PC-3 (cell line): ENCODE measurements around the gene GIMAP8. TPM values are rescaled to one million over a fixed set of nuclear protein-coding genes. Genes with fewer than 3 reads are reported as not detected.

ENCODE experiments used
- ATAC-seq: fragments of 200-7000 bp; cut with Tn5 transposase; 2 replicates; pipeline ENCODE4 v1.9.1; 2020; ENCODE audit warnings: mild to moderate bottlenecking, moderate library complexity
- BruUV-seq: library from RNA; stranded (reverse); fragments of 400-500 nt; replicated peaks from 2 replicates; lab custom pipeline; 2021; lab: Mats Ljungman, UMichigan
- CTCF ChIA-PET: fragments of 300-600 bp; sonication (Branson Sonifier 250); formaldehyde crosslinking; loops from one replicate; lab custom pipeline; 2022; ENCODE audit warnings: antibody characterized with exemption; lab: Charles Lee
- POLR2A ChIA-PET: fragments of 300-600 bp; sonication (Branson Sonifier 250); formaldehyde crosslinking; loops from one replicate; lab custom pipeline; 2022; ENCODE audit warnings: antibody characterized with exemption; ENCODE audit not compliant: unreplicated experiment; lab: Charles Lee
- DNase-seq: peaks from one replicate; pipeline ENCODE4 v3.0.0-alpha.2; 2015
- H2AFZ ChIP-seq: fragments of 300-600 bp; sonication (generic); 2 replicates; pipeline ENCODE4 v1.6.0; 2016; ENCODE audit warnings: antibody characterized with exemption, low read length
- H3F3A ChIP-seq: fragments of 300-600 bp; sonication (generic); one replicate; pipeline ENCODE4 v1.6.0; 2017; ENCODE audit warnings: antibody characterized with exemption, low read length, control low read depth, mild to moderate bottlenecking; ENCODE audit not compliant: unreplicated experiment
- H3K27ac ChIP-seq: fragments of 300-600 bp; sonication (generic); 2 replicates; pipeline ENCODE4 v1.5.1; 2016; ENCODE audit warnings: mild to moderate bottlenecking, low read length
- H3K27me3 ChIP-seq: fragments of 300-600 bp; sonication (generic); 2 replicates; pipeline ENCODE4 v1.6.1; 2016; ENCODE audit warnings: low read length, mixed read lengths
- H3K36me3 ChIP-seq: fragments of 300-600 bp; sonication (generic); 2 replicates; pipeline ENCODE4 v1.6.1; 2016; ENCODE audit warnings: low read depth, mixed run types, low read length, mixed read lengths
- H3K4me1 ChIP-seq: fragments of 300-600 bp; sonication (generic); 2 replicates; pipeline ENCODE4 v1.5.1; 2016; ENCODE audit warnings: low read length; ENCODE audit not compliant: insufficient read depth
- H3K4me2 ChIP-seq: fragments of 300-600 bp; sonication (generic); 2 replicates; pipeline ENCODE4 v1.6.0; 2016; ENCODE audit warnings: low read length
- H3K4me3 ChIP-seq: fragments of 300-600 bp; sonication (generic); 2 replicates; pipeline ENCODE4 v1.5.1; 2016; ENCODE audit warnings: mild to moderate bottlenecking, low read length, mixed read lengths
- H3K79me2 ChIP-seq: fragments of 300-600 bp; sonication (generic); 2 replicates; pipeline ENCODE4 v1.6.1; 2017; ENCODE audit warnings: low read length, mixed read lengths
- H3K9ac ChIP-seq: fragments of 300-600 bp; sonication (generic); 2 replicates; pipeline ENCODE4 v1.6.0; 2016; ENCODE audit warnings: mild to moderate bottlenecking, low read length
- H3K9me2 ChIP-seq: fragments of 300-600 bp; sonication (generic); replicated peaks from 2 replicates; pipeline ENCODE4 v1.6.1; 2016; ENCODE audit warnings: mixed run types, low read length, mixed read lengths
- H3K9me3 ChIP-seq: fragments of 300-600 bp; sonication (generic); 2 replicates; pipeline ENCODE4 v1.6.1; 2016; ENCODE audit warnings: low read length, mixed read lengths
- H4K20me1 ChIP-seq: fragments of 300-600 bp; sonication (generic); 2 replicates; pipeline ENCODE4 v1.6.1; 2016; ENCODE audit warnings: low read length, mixed read lengths
- EZH2 ChIP-seq: fragments of 300-600 bp; sonication (generic); IDR thresholded peaks from one replicate; pipeline ENCODE4 v1.6.1; 2017; ENCODE audit warnings: antibody characterized with exemption, mild to moderate bottlenecking, low read length; ENCODE audit not compliant: unreplicated experiment
- EZH2phosphoT487 ChIP-seq: fragments of 300-600 bp; sonication (generic); IDR thresholded peaks from 2 replicates; pipeline ENCODE4 v1.6.1; 2018; ENCODE audit warnings: mild to moderate bottlenecking, antibody characterized with exemption, low read length, borderline replicate concordance
- intact Hi-C: fragments of 100-400 bp; cut with micrococcal nuclease; formaldehyde crosslinking; loops from 2 replicates; pipeline ENCODE4 v1.9.0; 2023
- total RNA-seq: library from RNA; depleted of rRNA; stranded (reverse); fragments of >200 nt; gene quantifications from 2 replicates; pipeline ENCODE4 v1.2.3, GENCODE V29; 2014
- TF ChIP-seq, protein P1 (sequence below): fragments of 300-600 bp; sonication (generic); conservative IDR thresholded peaks from 2 replicates; pipeline ENCODE4 v1.5.1; 2017; ENCODE audit warnings: antibody characterized with exemption, low read depth, mild to moderate bottlenecking, low read length

GIMAP8 gene
- total RNA-seq, 1 experiment from 2014 or later, result not detected

DNA sequence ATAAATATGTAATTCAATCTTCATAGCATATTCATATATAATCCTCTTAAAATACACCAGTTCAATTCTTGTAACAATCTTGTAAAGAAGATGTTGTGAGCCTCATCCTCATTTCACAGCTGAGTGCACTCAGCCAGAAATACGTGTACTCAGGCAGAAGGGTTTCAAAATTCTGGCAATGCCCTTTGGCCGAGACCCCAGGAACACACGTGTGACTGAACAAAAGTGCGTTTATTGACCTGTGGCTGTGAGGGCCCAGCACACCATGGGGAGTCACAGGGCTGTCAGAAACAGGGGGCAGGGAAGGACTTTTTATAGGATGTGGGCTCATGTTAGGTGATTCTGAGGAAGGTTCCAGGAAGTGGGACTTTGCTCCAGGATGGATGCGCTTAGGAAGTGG, 21.5 kb downstream of the GIMAP8 start:
- no peak overlapping the region for H2AFZ ChIP-seq
- H3K27me3 ChIP-seq, result peaks cover 29% of the 10 kb centered on the region; the same call in 1 of the 2 replicates
- POLR2A ChIA-PET, result no interaction called here
- ATAC-seq, result no peak
- H3K27ac ChIP-seq, result no peak overlapping the region
- no peak overlapping the region for H3K4me3 ChIP-seq
- H4K20me1 ChIP-seq, result no peaks in the 10 kb centered on the region
- H3K36me3 ChIP-seq, result no peaks in the 10 kb centered on the region
- CTCF ChIA-PET, result no interaction called here
- no peaks in the 10 kb centered on the region; the same call in 1 of the 2 replicates for H3K9me2 ChIP-seq
- no peak overlapping the region for H3K9ac ChIP-seq
- no peak overlapping the region for H3K4me2 ChIP-seq
- TF ChIP-seq EZH2 (no peak), EZH2phosphoT487 (no peak)
- TF ChIP-seq, protein P1, sequence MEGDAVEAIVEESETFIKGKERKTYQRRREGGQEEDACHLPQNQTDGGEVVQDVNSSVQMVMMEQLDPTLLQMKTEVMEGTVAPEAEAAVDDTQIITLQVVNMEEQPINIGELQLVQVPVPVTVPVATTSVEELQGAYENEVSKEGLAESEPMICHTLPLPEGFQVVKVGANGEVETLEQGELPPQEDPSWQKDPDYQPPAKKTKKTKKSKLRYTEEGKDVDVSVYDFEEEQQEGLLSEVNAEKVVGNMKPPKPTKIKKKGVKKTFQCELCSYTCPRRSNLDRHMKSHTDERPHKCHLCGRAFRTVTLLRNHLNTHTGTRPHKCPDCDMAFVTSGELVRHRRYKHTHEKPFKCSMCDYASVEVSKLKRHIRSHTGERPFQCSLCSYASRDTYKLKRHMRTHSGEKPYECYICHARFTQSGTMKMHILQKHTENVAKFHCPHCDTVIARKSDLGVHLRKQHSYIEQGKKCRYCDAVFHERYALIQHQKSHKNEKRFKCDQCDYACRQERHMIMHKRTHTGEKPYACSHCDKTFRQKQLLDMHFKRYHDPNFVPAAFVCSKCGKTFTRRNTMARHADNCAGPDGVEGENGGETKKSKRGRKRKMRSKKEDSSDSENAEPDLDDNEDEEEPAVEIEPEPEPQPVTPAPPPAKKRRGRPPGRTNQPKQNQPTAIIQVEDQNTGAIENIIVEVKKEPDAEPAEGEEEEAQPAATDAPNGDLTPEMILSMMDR, result no peak
- no TSS peak for BruUV-seq
- no peaks in the 10 kb centered on the region for H3F3A ChIP-seq
- H3K4me1 ChIP-seq, result no peaks in the 10 kb centered on the region
- intact Hi-C loops, result no loop called here
- DNase-seq, result no peak
- no peaks in the 10 kb centered on the region for H3K79me2 ChIP-seq
- H3K9me3 ChIP-seq, result no peaks in the 10 kb centered on the region

DNA sequence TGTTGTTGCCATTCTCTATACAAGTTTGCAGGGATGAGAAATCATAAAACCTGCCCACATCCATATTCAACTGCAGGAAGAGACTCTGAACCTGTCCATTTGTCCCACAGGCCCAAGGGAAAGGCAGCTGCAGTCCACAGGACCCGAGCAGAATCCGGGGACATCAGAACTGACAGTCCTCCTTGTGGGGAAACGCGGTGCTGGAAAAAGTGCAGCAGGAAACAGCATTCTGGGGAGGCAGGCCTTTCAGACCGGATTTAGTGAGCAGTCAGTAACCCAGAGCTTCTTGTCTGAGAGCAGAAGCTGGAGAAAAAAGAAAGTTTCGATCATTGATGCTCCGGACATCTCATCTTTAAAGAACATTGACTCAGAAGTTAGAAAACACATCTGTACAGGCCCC, 23.5 kb downstream of the GIMAP8 start:
- peaks cover 9% of the 10 kb centered on the region for H3K4me1 ChIP-seq
- H2AFZ ChIP-seq, result no peak overlapping the region
- DNase-seq, result no peak
- H3K27ac ChIP-seq, result no peak overlapping the region
- TF ChIP-seq EZH2phosphoT487, result no peak
- TF ChIP-seq EZH2, result no peak
- TF ChIP-seq, protein P1, result no peak
- no peak overlapping the region for H3K4me2 ChIP-seq
- peaks cover 12% of the 10 kb centered on the region; the same call in 1 of the 2 replicates for H3K27me3 ChIP-seq
- H3K36me3 ChIP-seq, result no peaks in the 10 kb centered on the region
- no peak overlapping the region for H3K9ac ChIP-seq
- H4K20me1 ChIP-seq, result no peaks in the 10 kb centered on the region
- no peaks in the 10 kb centered on the region; the same call in 1 of the 2 replicates for H3K9me2 ChIP-seq
- BruUV-seq, result no TSS peak
- no peak overlapping the region for H3K4me3 ChIP-seq
- intact Hi-C loops, result no loop called here
- H3K79me2 ChIP-seq, result no peaks in the 10 kb centered on the region
- no peak for ATAC-seq
- ChIA-PET POLR2A (no interaction called here), CTCF (no interaction called here)
- no peaks in the 10 kb centered on the region for H3F3A ChIP-seq
- H3K9me3 ChIP-seq, result no peaks in the 10 kb centered on the region

DNA sequence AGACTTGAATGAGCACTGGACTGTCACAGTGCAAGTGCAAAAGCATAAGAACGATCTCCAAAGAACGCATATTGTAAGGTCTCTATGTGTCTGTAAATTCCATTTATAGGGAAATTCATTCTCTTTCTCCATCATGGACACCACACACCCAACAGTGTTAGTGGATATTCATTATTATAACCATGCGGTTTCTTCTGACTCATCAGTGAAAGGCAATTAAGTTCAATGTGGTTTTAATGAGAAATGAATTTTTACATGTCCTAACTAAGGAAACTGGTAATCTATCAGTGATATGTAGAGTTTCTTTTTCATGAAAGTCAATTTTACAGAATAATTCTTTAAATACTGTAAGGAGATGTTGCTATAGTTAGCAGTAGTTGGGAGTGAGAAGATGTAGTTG, 25.9 kb downstream of the GIMAP8 start:
- DNase-seq (no peak), ATAC-seq (no peak)
- CTCF ChIA-PET, result no interaction called here
- H3F3A ChIP-seq, result no peaks in the 10 kb centered on the region
- no peaks in the 10 kb centered on the region for H3K9me3 ChIP-seq
- no peak overlapping the region for H3K9ac ChIP-seq
- no peaks in the 10 kb centered on the region for H3K79me2 ChIP-seq
- no peak overlapping the region for H3K4me2 ChIP-seq
- no peak overlapping the region for H3K4me3 ChIP-seq
- no peaks in the 10 kb centered on the region; the same call in 1 of the 2 replicates for H3K27me3 ChIP-seq
- peaks cover 19% of the 10 kb centered on the region for H3K4me1 ChIP-seq
- H3K27ac ChIP-seq, result no peak overlapping the region
- H3K36me3 ChIP-seq, result no peaks in the 10 kb centered on the region
- intact Hi-C loops, result no loop called here
- no TSS peak for BruUV-seq
- H4K20me1 ChIP-seq, result no peaks in the 10 kb centered on the region
- H2AFZ ChIP-seq, result no peak overlapping the region
- TF ChIP-seq, protein P1, result no peak
- TF ChIP-seq EZH2 (no peak), EZH2phosphoT487 (no peak)
- H3K9me2 ChIP-seq, result no peaks in the 10 kb centered on the region; the same call in 1 of the 2 replicates
- POLR2A ChIA-PET, result no interaction called here
